ENCODE measurements around the gene PPP2R2C. TPM values are rescaled to one million over a fixed set of nuclear protein-coding genes. Genes with fewer than 3 reads are reported as not detected.
A peak's percentile ranks its signal among the peaks of the same experiment; 100 is the strongest.

Gene PPP2R2C
- total and polyA plus RNA-seq, 5 donors from 2014 or later = not detected

DNA sequence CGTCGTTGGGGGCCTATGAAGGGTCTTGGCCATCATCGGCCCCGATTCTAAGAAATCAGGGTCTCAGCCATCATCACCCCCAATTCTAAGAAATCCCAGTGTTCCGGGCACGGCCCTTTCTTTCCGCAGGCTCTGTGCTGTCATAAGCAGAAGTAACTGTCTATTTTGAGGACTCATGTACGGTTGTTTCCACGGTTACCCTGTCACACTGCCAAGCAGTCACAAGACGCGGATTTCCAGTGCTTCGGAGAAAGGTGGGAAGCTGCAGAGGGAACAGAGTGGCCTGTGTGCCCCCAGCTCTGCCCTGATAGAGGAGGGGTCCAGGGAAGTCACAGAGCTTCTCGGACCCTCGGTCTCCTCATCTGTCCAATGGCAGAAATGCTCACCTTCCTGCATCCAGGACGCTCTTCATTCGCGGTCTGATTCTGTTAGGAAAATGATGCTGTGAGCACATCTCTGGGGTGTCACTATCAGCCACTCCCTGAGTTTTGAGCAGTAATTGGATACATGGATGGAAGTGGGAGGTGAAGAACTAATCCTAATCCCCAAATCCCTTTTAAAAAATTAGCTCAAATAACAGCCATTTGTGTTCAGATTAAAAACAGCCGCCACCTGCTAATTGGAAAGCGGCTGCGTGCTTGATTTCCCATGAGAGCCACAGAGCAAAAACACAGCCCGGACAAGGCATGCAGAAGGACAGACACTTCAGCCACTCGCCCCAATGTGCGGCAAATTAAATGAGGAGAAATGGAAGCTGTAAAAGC is 129.7 kb downstream of the PPP2R2C start:
- DNase-seq = no peak
- no peak overlapping the region for H3K4me3 Mint-ChIP-seq
- H3K4me3 ChIP-seq (ENCODE audit: low read depth, low read length) = no peak overlapping the region
- no peak overlapping the region for H3K27ac ChIP-seq (ENCODE audit: insufficient read depth, low read length, poor library complexity, severe bottlenecking)
- H3K36me3 ChIP-seq (ENCODE audit: control insufficient read depth, insufficient read depth, low read length) = no peaks in the 10 kb centered on the region
- H3K9me3 ChIP-seq (ENCODE audit: control insufficient read depth in 2 of 2, low read length in 2 of 2) = no peaks in the 10 kb centered on the region
- peaks cover 6 to 26% (median 15%) of the 10 kb centered on the region in 4 donors for H3K4me1 Mint-ChIP-seq
- peaks cover 11% of the 10 kb centered on the region for H3K27me3 Mint-ChIP-seq
- no peaks in the 10 kb centered on the region for H3K27me3 ChIP-seq (ENCODE audit: control insufficient read depth, insufficient read depth, low read length)
- peaks cover 0 to 1% (median 0%) of the 10 kb centered on the region in 7 donors for H3K9me3 Mint-ChIP-seq
- H3K4me1 ChIP-seq (ENCODE audit: control insufficient read depth, insufficient read depth, low read length, poor library complexity, severe bottlenecking) = peaks cover 18% of the 10 kb centered on the region
- no peak for ATAC-seq (ENCODE audit: low read depth in 2 of 2)
- no peak overlapping the region for H3K27ac Mint-ChIP-seq
- H3K36me3 Mint-ChIP-seq = no peaks in the 10 kb centered on the region

DNA sequence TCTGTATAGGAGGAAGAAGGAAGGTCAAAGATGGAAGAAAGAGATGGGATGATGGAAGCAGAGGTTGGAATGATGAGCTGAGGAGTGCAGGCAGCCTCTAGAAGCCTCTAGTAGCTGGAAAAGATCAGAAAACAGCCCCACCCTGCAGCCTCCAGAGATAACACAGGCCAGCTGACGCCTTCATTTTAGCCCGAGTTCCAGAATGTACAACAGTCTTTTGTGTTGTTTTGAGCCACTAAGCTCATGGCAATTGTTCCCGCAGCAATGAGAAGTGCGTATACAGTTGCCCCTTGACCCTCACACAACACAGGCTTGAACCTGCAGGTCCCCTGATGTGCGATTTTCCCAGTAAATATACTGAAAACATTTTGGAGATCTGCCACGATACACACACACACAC is 130.7 kb downstream of the PPP2R2C start:
- DNase-seq = no peak
- no peaks in the 10 kb centered on the region for H3K36me3 Mint-ChIP-seq
- ATAC-seq (ENCODE audit: low read depth in 2 of 2) = no peak
- H3K9me3 Mint-ChIP-seq = no peaks in the 10 kb centered on the region
- peak overlapping the region in 2 of 3 donors; percentile 16 to 19 for H3K27ac Mint-ChIP-seq
- Histone ChIP-seq H3K27me3 (ENCODE audit: control insufficient read depth, insufficient read depth, low read length) (no peaks in the 10 kb centered on the region), H3K27ac (ENCODE audit: insufficient read depth, low read length, poor library complexity, severe bottlenecking) (no peak overlapping the region), H3K4me3 (ENCODE audit: low read depth, low read length) (no peak overlapping the region), H3K36me3 (ENCODE audit: control insufficient read depth, insufficient read depth, low read length) (no peaks in the 10 kb centered on the region), H3K4me1 (ENCODE audit: control insufficient read depth, insufficient read depth, low read length, poor library complexity, severe bottlenecking) (peaks cover 25% of the 10 kb centered on the region), H3K9me3 (ENCODE audit: control insufficient read depth in 2 of 2, low read length in 2 of 2) (no peaks in the 10 kb centered on the region)
- H3K27me3 Mint-ChIP-seq = peaks cover 16% of the 10 kb centered on the region
- no peak overlapping the region for H3K4me3 Mint-ChIP-seq
- peaks cover 12 to 34% (median 21%) of the 10 kb centered on the region in 4 donors for H3K4me1 Mint-ChIP-seq

DNA sequence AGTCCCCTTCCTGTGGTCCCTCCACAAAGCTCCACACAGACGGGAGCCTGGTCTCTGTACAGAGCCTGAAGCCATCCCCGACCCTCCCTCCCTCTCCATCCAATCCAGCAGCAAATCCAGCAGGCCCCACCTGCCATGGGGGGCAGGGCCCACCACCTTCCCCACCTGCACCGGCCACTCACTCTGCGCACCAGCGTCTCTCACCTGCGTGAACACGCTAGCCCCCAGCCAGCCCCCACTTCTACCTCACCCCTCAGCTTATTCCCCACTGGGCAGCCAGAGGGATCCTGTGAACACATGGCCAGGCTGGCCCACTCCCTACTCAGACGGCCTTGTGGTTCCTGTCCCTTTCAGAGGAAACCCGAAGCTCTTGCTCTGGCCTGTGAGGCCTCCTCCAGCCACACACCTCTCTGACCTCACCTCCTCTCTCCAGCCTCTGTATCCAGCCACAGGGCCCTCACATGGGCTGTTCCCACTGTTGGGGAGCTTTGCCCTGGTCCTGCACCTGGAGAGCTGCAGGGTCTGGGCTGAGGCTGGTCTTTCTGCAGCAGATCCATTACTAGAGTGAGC is 131.9 kb downstream of the PPP2R2C start:
- Histone ChIP-seq H3K27ac (ENCODE audit: insufficient read depth, low read length, poor library complexity, severe bottlenecking) (no peak overlapping the region), H3K9me3 (ENCODE audit: control insufficient read depth in 2 of 2, low read length in 2 of 2) (no peaks in the 10 kb centered on the region), H3K27me3 (ENCODE audit: control insufficient read depth, insufficient read depth, low read length) (no peaks in the 10 kb centered on the region), H3K36me3 (ENCODE audit: control insufficient read depth, insufficient read depth, low read length) (no peaks in the 10 kb centered on the region), H3K4me1 (ENCODE audit: control insufficient read depth, insufficient read depth, low read length, poor library complexity, severe bottlenecking) (peaks cover 25% of the 10 kb centered on the region), H3K4me3 (ENCODE audit: low read depth, low read length) (no peak overlapping the region)
- no peaks in the 10 kb centered on the region for H3K9me3 Mint-ChIP-seq
- H3K27ac Mint-ChIP-seq = no peak overlapping the region
- H3K36me3 Mint-ChIP-seq = no peaks in the 10 kb centered on the region
- no peak for ATAC-seq (ENCODE audit: low read depth in 2 of 2)
- H3K4me3 Mint-ChIP-seq = no peak overlapping the region
- DNase-seq = no peak
- H3K27me3 Mint-ChIP-seq = peaks cover 16% of the 10 kb centered on the region
- H3K4me1 Mint-ChIP-seq = peaks cover 12 to 34% (median 21%) of the 10 kb centered on the region in 4 donors

DNA sequence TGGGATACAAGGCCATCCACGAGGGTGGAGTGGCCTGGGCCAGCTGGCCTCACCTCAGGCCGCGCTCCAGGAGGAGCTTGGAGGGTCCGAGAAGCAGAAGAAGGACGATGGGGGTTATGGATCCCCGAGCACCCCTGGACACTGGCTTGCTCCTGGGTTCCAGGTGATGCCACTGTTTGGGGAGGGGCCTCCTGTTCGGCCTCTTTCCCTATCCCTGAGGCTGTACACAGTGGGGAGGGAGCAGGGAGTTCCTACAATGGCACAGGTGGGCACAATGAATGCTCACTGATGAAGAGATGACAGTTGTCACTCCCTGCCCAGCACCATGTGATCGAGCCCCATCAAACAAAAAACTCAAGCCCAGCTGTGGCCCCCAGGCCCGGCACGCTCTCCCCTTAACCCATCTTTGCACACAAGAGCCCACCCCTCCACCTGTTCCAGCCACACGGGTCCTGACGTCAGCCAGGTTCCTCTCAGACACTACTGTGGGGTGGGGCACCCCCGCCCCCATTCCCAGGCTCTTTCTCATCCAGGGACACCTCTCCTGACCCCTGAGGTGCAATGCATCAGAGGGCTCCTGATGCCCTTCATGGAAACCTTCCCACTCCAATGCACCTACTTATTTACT is 132.5 kb downstream of the PPP2R2C start:
- H3K4me3 Mint-ChIP-seq = peak overlapping the region in 1 of 4 donors; percentile 27

DNA sequence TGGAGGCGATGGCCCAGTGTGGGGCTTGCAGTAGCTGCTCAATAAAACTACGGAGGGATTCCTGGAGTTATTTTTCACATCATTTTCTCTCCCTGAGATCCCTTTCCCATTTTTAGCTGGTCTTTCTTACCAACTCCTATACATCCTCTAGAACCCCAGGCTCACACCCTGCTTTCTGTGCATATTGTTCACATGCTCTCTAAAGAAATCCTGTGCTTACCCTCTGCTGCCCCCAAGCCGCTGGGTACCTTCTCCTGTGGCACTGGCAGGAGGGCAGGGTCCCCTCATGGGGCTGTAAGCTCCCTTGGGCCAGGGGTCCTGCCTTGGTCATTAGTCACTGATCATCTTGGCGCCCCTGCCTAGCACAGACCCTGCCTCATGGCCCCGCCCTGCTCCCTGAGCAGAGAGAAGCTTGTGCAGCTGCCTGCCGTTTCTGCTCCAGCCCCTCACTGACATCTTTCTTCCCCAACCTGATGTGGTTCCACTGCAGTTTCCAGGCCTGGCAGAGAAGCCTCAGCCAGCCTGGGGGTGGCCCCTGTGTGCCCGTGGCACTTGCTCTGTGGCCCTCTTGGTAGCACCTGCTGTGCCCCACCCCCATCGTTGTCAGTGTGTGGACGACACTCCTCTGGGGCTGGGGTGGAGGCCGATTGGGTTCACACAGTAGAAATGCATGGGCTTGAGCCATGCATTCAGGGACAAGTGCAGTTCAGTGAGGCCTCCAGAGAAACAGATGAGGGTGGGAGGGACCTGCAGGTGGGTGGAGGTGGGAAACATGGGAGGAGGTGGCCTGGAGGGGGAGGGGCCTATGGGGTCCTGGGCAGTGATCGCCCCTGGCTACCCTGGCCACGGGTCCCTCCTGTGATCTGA is 133.2 kb downstream of the PPP2R2C start:
- peaks cover 5 to 34% (median 23%) of the 10 kb centered on the region in 4 donors for H3K4me1 Mint-ChIP-seq
- H3K9me3 ChIP-seq (ENCODE audit: control insufficient read depth in 2 of 2, low read length in 2 of 2) = peaks cover 0 to 2% of the 10 kb centered on the region in 2 experiments
- ATAC-seq (ENCODE audit: low read depth in 2 of 2) (no peak), DNase-seq (no peak)
- no peaks in the 10 kb centered on the region for H3K36me3 ChIP-seq (ENCODE audit: control insufficient read depth, insufficient read depth, low read length)
- H3K9me3 Mint-ChIP-seq = peaks cover 0 to 2% (median 0%) of the 10 kb centered on the region in 7 donors
- peak overlapping the region in 2 of 4 donors; percentile 29 to 39 for H3K4me3 Mint-ChIP-seq
- H3K27me3 Mint-ChIP-seq = peaks cover 11% of the 10 kb centered on the region
- no peaks in the 10 kb centered on the region for H3K27me3 ChIP-seq (ENCODE audit: control insufficient read depth, insufficient read depth, low read length)
- H3K27ac Mint-ChIP-seq = no peak overlapping the region
- no peak overlapping the region for H3K4me3 ChIP-seq (ENCODE audit: low read depth, low read length)
- peaks cover 25% of the 10 kb centered on the region for H3K4me1 ChIP-seq (ENCODE audit: control insufficient read depth, insufficient read depth, low read length, poor library complexity, severe bottlenecking)
- no peaks in the 10 kb centered on the region for H3K36me3 Mint-ChIP-seq
- no peak overlapping the region for H3K27ac ChIP-seq (ENCODE audit: insufficient read depth, low read length, poor library complexity, severe bottlenecking)

More for the DNA sequence above, 132.5 kb downstream of the PPP2R2C start:
- Mint-ChIP-seq H3K27ac (no peak overlapping the region), H3K9me3 (peaks cover 0 to 2% (median 0%) of the 10 kb centered on the region in 7 donors), H3K4me1 (peaks cover 12 to 34% (median 23%) of the 10 kb centered on the region in 4 donors), H3K36me3 (no peaks in the 10 kb centered on the region), H3K27me3 (peaks cover 14% of the 10 kb centered on the region)
- Histone ChIP-seq H3K27ac (ENCODE audit: insufficient read depth, low read length, poor library complexity, severe bottlenecking) (no peak overlapping the region), H3K4me1 (ENCODE audit: control insufficient read depth, insufficient read depth, low read length, poor library complexity, severe bottlenecking) (peaks cover 25% of the 10 kb centered on the region), H3K9me3 (ENCODE audit: control insufficient read depth in 2 of 2, low read length in 2 of 2) (no peaks in the 10 kb centered on the region), H3K36me3 (ENCODE audit: control insufficient read depth, insufficient read depth, low read length) (no peaks in the 10 kb centered on the region), H3K27me3 (ENCODE audit: control insufficient read depth, insufficient read depth, low read length) (no peaks in the 10 kb centered on the region), H3K4me3 (ENCODE audit: low read depth, low read length) (no peak overlapping the region)
- ATAC-seq (ENCODE audit: low read depth in 2 of 2) (no peak), DNase-seq (no peak)

- peak in 2 of 3 donors; percentile 40 to 76 for DNase-seq
- Histone ChIP-seq H3K9me3 (ENCODE audit: control insufficient read depth in 2 of 2, low read length in 2 of 2) (peaks cover 0 to 6% of the 10 kb centered on the region in 2 experiments), H3K4me1 (ENCODE audit: control insufficient read depth, insufficient read depth, low read length, poor library complexity, severe bottlenecking) (peaks cover 25% of the 10 kb centered on the region), H3K4me3 (ENCODE audit: low read depth, low read length) (peak overlapping the region; percentile 64), H3K27me3 (ENCODE audit: control insufficient read depth, insufficient read depth, low read length) (no peaks in the 10 kb centered on the region), H3K36me3 (ENCODE audit: control insufficient read depth, insufficient read depth, low read length) (no peaks in the 10 kb centered on the region), H3K27ac (ENCODE audit: insufficient read depth, low read length, poor library complexity, severe bottlenecking) (no peak overlapping the region)
- peaks cover 0 to 5% (median 0%) of the 10 kb centered on the region in 7 donors for H3K9me3 Mint-ChIP-seq
- H3K4me3 Mint-ChIP-seq = peak overlapping the region; percentile 55 to 85 (median 82)
- H3K4me1 Mint-ChIP-seq = peaks cover 5 to 34% (median 23%) of the 10 kb centered on the region in 4 donors
- peaks cover 11% of the 10 kb centered on the region for H3K27me3 Mint-ChIP-seq
- ATAC-seq (ENCODE audit: low read depth in 2 of 2) = peak; percentile 73 to 76
- H3K36me3 Mint-ChIP-seq = no peaks in the 10 kb centered on the region
- peak overlapping the region; percentile 71 to 87 (median 75) for H3K27ac Mint-ChIP-seq
Observed at GRCh38 chr4:6338175-6338950, 134.1 kb downstream of the PPP2R2C start.
